Activated CD4-positive, CD25-positive, alpha-beta regulatory T cell treated with anti-CD3 and anti-CD28 coated beads, Interleukin-2, amount 50 U/mL, for 72 hours (primary cell): ENCODE measurements around the gene CXorf65.

Source experiments
- DNase-seq: peaks from one replicate; pipeline ENCODE4 v3.0.0; 2021

CXorf65 gene

GRCh38 chrX:71106427-71106826, at the start of gene CXorf65:
Gene CXorf65, minus strand, starts transcription at chrX:71106740. Its CDS starts 184 bp downstream, at chrX:71106556.
- DNase-seq = no peak

GRCh38 chrX:71154641-71155040, 48.1 kb upstream of the CXorf65 start:
- no peak for DNase-seq

- no peak for DNase-seq
Measured at GRCh38 chrX:71154196-71154595, 47.7 kb upstream of the CXorf65 start.

- DNase-seq = no peak
Measured at GRCh38 chrX:71151366-71151765, 44.8 kb upstream of the CXorf65 start.

GRCh38 chrX:71148278-71148663, 41.7 kb upstream of the CXorf65 start:
- DNase-seq = no peak

- DNase-seq = no peak
Measured at GRCh38 chrX:71147496-71148277, 41.1 kb upstream of the CXorf65 start.

- no peak for DNase-seq
Measured at GRCh38 chrX:71144651-71145050, 38.1 kb upstream of the CXorf65 start, which contains the start of gene NLGN3. Gene NLGN3, plus strand, starts transcription at chrX:71144841. Its CDS starts 2,909 bp downstream, at chrX:71147750.

GRCh38 chrX:71143508-71143907, 37.0 kb upstream of the CXorf65 start:
- no peak for DNase-seq

GRCh38 chrX:71140440-71140839, 33.9 kb upstream of the CXorf65 start:
- no peak for DNase-seq

- no peak for DNase-seq
Measured at GRCh38 chrX:71131510-71131909, 25.0 kb upstream of the CXorf65 start.

- DNase-seq = peak; percentile 75
Measured at GRCh38 chrX:71128915-71129765, 22.6 kb upstream of the CXorf65 start.

GRCh38 chrX:71128166-71128833, 21.8 kb upstream of the CXorf65 start:
- DNase-seq = no peak

- DNase-seq = no peak
Measured at GRCh38 chrX:71118985-71119535, 12.5 kb upstream of the CXorf65 start.

GRCh38 chrX:71118032-71118984, 11.8 kb upstream of the CXorf65 start, which contains the start of gene MED12:
Gene MED12, plus strand, starts transcription at chrX:71118596. Its CDS starts 159 bp downstream, at chrX:71118755.
- peak; percentile 85 for DNase-seq

GRCh38 chrX:71117358-71117757, 10.8 kb upstream of the CXorf65 start:
- DNase-seq = no peak

- no peak for DNase-seq
Measured at GRCh38 chrX:71111921-71112431, 5.4 kb upstream of the CXorf65 start.

- DNase-seq = peak; percentile 61
Measured at GRCh38 chrX:71111141-71111843, 4.8 kb upstream of the CXorf65 start, which contains the start of gene IL2RG. Gene IL2RG, minus strand, starts transcription at chrX:71111577. Its CDS starts 38 bp downstream, at chrX:71111539.

- DNase-seq = no peak
Measured at GRCh38 chrX:71109051-71109450, 2.5 kb upstream of the CXorf65 start.

GRCh38 chrX:71107762-71108360, 1.3 kb upstream of the CXorf65 start:
- no peak for DNase-seq

GRCh38 chrX:71107245-71107644, 705 bp upstream of the CXorf65 start:
- DNase-seq = no peak
